CD4-positive, alpha-beta T cell treated with Interferon alpha-2 for 1 hour (primary cell): Measurements from ENCODE around the gene ELAVL2.

Source experiments
- DNase-seq, 2 donors: peaks; one replicate each; pipeline ENCODE4 v3.0.0-alpha.2; 2020 to 2022

Gene ELAVL2

DNA sequence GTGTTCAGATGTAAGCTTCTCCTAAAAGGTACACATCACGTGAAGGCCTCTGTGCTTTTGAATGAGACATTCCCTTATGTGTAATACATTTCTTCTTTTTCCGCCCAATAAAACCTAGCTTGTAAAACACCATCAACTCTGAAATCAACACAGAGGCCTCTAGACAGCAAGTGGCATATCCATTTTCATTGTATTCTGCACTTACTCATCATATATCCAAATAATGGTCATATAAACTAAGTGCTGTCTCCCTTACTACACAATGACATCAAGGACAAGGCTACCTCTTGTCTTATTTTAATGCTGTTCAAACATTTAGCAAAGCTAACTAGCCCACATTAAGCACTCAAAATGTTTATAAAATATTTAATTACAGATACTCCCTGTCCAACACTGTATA lies 108.5 kb downstream of the ELAVL2 start:
- no peak for DNase-seq

DNA sequence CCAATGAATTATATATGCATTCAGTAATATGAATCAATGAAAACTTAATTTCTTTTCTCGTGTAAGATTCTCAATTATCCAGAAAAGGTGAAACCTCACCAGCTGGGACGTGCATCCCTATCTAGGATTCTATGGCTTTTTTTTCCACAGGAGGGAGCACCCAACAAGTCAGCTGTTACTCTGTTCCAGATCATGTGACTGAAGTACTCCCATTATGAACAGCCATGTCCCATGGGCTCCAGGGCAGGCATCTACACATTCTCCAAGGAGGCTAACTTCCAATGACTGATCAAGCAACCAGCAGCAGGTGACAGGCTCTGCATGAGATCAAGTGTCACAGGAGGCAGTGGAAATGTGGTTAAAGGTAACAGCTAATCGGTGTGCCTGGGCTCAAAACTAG lies 118.8 kb downstream of the ELAVL2 start:
- no peak for DNase-seq

DNA sequence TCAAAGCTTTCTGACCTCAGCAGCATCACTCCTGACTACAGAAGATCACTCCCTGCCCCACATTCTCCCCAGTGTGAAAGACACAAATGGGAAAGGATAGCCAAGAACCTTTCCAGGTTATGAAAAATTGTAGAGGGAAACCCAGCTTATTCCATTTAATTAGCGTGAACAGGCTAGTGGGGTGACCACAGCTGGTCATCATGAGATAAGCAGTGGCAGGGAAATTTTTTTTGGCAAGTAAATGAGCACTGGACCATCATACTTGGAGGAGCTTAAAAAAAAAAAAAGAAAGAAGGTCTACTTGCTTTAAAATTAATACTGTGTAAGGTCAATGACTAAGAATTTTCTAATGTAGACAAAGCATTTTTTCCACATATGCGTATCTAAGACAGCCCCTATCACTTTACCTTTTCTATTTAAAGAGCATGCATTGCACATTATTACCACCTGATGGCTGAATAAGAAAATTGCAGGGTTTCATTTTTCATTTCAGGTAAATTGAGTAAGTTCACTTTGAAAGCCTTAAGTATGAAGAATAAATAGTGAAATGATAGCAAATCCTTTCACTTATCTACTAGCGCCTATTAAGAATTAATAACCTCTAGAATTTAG lies 123.6 kb downstream of the ELAVL2 start:
- DNase-seq, result no peak

DNA sequence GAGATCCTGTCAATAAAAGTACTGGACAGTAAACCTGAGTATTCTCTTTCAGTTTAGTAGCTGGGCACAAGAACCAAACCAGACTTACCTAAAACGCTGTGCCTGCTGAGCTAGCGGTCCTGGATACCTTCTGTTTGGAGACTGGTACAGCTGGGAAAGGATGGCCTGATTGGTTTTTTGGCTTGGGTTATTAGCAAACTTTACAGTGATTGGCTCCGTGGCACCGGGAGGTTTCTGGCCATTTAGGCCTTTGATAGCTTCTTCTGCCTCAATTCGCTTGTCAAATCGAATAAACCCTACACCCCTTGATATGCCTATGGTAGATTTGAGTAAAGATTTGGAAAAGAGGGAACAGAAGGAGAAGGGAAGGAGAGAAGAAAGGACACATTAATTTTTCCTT lies 124.7 kb downstream of the ELAVL2 start:
- DNase-seq, result no peak

DNA sequence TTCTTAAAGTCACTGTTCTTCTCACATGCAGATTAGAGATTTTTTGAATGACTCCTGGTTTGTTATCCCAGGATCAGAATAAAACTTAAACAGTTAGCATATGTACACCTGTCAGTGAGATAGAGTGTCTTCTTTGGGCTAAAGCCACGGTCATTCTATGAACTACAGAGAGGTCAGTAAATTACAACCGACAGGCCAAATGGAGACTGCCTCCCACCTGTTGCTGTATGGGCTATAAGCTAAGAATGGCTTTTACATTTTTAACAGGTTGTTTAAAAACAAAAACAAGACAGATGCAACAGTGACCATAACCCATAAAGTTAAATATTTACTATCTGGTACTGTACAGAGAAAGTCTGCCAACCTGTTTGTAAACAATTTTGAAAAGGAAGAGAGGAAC lies 125.7 kb downstream of the ELAVL2 start:
- DNase-seq, result no peak

DNA sequence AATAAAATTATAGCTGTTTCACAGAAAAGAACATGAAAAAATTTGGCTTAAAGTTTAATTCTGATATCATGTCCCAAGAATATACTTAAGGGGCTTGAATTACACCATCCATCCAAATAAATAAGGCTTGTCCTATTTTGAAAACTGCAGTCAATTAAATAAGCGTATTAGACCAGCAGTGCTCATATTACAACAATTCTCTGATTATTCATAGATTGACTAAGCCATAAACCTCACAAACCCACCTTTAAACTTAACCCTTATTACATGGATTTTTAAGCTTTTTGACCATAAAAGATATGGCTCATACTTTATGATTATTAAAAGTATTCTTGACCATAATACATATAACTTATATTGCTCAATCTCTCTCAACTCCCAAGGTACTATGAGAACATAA lies 127.9 kb downstream of the ELAVL2 start:
- no peak for DNase-seq

DNA sequence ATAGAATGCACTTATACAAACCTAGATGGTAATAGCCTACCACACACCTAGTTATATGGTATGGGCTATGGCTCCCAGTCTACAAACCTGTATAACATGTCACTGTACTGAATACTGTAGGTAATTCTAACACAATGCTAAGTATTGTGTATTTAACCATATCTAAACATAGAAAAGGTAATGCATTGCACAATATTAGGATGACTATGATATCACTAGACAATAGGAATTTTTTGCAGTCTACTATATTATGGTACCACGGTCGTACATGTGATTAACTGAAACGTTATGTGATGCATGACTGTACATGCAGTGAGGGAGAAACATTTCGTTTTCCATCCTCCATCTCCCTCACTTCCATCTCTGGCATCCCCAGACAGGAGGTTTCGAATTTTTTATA lies 130.5 kb downstream of the ELAVL2 start:
- no peak for DNase-seq

- DNase-seq, result no peak
Observed at GRCh38 chr9:23693374-23693773, 132.7 kb downstream of the ELAVL2 start.

DNA sequence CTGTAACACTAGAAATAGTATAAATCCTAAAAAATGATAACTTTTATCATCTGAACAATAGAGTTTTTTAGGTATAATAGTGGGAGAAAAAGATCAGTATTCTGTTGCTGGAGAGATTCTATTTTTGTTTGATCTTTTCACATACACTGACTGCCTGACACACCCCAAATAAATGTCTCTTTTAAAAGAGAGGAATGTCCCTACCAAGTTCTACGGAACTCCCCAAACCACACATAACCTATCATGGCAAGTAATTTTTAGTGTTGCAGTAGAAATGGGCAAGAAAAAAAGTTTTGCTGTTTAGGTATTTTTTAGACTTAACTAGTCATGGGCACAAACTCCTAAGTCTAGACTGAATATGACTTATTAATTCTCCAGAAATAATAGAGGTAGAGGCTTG lies 139.1 kb downstream of the ELAVL2 start:
- no peak for DNase-seq

DNA sequence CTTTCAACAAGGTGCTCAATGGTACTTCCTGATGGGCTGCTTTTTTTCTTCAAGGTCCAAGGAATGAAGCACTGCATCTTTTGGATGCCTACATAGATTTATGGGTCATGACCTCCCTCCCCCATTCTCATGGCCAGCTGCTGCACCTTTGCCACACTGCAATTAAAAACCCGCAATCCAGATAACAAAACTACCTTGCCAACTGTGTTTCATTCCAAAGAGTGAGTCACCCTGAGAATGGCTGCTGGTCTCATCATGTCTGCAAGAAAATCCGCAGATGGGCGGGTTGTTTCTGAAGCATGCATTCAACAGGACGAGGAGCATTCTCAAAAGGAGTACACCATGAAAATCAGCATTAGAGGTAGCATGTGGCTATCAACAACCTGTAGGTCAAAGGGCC lies 139.8 kb downstream of the ELAVL2 start:
- no peak for DNase-seq

DNA sequence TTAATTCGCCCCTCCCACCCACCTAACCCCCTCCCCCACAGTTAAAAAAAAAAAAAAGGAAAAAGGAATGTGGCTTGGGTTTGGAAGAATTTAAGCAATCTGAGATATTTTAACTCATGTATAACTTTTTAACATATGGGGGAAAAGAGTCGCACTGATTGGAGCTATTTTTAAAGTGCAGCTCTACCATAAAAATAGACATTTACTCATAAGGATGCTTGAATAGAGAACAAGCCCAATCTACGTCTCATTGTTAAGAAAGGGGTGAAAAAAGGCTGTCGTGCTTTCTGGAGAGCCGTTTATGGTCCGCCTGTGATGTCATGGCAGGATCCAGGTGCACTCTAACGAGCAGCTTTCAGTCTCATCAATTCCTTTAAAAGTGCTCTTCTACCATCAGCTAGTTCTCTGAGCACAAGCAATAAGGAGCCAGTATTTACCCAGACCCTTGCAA lies 142.4 kb downstream of the ELAVL2 start:
- no peak for DNase-seq

DNA sequence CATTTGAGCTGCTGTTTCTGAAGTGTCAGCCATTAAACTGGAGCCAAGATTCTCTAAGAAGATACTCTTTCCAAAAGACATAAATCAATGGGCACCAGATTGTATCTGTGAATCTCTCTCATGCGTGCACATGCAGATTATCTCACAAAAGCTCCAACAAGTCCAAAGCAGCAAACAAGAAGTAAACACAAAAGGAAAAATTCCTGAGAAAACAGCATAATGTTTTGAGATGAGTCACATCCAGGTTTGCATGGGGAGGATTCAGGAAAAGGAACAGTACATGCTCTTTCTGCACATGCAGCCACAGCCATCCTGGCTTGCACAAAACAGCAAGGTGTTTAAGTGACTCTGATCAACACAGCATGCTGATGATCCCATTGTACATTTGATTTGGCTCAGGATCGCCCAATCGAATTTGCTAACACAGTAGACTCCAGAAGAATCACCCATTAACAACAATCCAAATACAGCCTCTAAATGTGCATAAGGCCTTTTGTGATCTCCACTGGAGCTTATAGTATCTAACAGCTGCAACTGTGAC lies 143.1 kb downstream of the ELAVL2 start:
- DNase-seq, result no peak

DNA sequence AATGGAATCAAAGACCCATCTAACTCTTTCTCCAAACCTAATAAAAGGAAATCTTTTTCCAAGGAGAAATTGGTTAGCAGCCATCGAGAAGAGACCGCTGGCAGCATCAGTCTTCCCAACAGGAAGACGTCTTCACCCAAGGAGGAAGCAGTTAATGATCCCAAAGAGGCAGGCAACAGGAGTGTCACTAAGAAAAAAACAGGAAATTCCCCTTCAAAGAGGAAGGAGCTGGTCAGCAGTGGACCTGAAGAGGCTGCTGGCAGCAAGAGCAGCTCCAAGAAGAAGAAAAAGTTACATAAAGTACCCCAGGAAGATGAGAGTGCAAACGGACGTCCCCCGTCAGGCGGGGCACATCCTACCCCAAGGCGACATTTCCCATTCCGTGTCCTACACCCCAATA lies 143.7 kb downstream of the ELAVL2 start:
- no peak for DNase-seq

DNA sequence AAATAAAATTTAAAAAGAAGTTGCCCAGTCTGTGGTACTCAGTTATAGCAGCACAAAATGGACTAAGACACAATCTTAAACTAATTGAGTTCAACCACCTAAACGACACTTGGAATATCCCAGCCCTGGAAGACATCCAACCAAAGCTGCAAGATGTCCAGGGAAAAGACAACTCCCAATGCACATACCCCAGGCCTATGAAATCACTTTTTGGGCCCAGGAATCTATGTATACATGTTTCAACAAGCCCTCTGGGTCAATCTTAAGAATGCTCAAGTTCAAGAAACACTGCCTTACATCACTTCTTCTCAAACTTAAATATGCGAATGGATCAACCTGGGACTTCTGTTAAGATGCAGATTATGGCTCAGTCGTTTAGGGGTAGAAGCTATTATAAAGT lies 148.6 kb downstream of the ELAVL2 start:
- no peak for DNase-seq

GRCh38 chr9:23674016-23674585 lies 151.9 kb downstream of the ELAVL2 start:
- DNase-seq, result no peak

DNA sequence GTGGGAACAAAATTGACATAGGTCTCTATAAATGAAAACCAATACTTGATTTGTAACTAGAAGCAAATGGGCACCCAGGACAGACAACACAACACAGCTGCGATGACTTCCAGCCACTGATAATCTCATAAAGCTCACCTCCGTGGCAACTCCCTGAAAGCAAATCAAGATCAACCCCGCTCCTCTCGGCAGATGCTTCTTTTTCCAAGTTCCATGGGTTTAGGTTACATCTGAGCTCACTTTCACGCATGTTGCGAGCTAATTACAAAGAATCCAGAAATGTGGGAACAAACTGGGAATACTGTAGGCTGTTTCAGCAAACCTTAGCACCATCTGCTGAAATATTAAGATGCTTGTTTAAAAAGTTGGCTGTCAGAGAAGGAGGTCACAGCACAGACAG lies 153.9 kb downstream of the ELAVL2 start:
- no peak for DNase-seq

DNA sequence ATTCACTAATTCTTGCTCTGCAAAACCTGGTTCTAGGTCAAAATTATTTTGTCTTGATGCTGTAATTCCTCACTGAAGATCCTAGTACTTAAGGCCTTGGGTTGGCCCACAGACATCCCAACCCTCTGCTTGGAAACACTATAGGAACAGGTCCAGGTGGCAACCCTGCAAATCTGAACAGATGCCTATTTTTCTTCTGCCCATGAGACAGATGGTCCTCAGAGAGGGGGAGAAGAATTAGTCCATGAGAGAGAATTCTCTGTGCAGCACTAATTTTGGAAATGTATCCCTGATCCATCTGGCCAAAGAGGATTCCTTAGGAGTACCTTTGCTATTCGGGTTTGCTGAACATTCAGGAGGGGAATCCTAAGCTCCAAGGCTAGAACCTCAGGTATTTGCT lies 156.3 kb downstream of the ELAVL2 start:
- no peak for DNase-seq

GRCh38 chr9:23665635-23666034 lies 160.4 kb downstream of the ELAVL2 start:
- DNase-seq, result no peak

- no peak for DNase-seq
Observed at GRCh38 chr9:23665051-23665450, 161.0 kb downstream of the ELAVL2 start.

GRCh38 chr9:23663946-23664345 lies 162.1 kb downstream of the ELAVL2 start:
- no peak for DNase-seq

DNA sequence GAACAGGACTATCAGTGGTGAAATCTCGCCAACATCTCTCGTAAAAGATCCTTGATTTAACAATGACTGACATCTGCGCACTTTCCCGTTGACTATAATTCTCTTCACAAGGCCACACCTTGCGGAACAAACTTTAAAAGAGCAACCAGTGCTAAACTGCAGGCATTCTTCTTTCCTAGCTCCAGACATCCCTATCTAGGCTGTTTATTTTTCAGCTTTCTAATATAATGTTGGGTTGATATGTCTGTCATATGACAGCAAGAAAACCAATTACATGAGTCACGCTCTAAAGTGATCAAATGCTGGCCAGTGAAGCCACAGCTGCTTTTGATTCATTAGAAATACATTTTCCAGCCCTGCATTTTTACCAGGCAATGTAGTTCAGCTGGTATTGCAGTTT lies 162.5 kb downstream of the ELAVL2 start:
- DNase-seq, result no peak

GRCh38 chr9:23663125-23663524 lies 162.9 kb downstream of the ELAVL2 start:
- DNase-seq, result no peak

GRCh38 chr9:23662320-23662719 lies 163.7 kb downstream of the ELAVL2 start:
- no peak for DNase-seq

DNA sequence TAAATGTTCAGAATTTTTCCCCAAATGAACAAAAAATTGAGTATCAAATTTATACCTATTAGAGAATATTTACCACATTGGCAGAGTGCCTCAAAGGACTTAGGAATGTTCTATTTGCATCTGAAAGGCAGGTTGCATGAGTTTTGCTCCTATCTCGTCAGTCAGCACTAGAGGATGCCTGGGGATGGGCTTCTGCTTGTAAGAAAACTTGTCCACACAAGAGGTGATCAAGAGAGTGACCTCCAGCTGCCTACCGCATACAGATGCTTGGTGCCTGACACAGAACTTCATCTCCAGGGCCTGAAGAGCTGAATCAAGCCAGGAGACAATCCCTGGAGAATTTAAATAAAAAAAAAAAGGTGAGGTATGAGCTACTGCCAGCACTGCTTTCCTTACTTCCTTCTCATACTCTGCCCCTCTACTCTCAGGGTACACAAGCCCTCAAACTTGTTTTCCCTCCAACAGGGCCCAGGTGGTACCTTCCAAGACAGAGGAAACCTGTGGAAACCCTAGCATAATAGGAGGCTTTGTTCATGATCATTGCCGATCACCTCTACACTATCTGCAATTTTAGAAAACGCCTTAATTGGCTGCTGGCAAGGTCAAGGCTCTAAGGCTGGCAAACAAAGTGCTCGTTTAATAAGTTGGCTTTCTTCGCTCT lies 166.6 kb downstream of the ELAVL2 start:
- no peak for DNase-seq
